Upper lobe of left lung (tissue), 6 donors: ENCODE results near the gene SPACA9. TPM values are rescaled to one million over a fixed set of nuclear protein-coding genes. Genes with fewer than 3 reads are reported as not detected.
A peak's percentile ranks its signal among the peaks of the same experiment; 100 is the strongest.

Experiments
- ATAC-seq, 2 donors: fragments of 200-7000 bp; cut with Tn5 transposase; one replicate each; pipeline ENCODE4 v1.9.1; 2022; ENCODE audit warnings: mild to moderate bottlenecking in 2 of 2, moderate library complexity in 2 of 2; ENCODE audit not compliant: low FRiP score in 2 of 2
- DNase-seq, 2 donors: peaks; one replicate each; pipeline ENCODE4 v3.0.0-alpha.2; 2019 to 2020
- H3K27ac ChIP-seq, 4 donors: fragments of 200-600 bp; sonication (generic); one replicate each; pipeline ENCODE4 v1.5.1; 2016 to 2019
- H3K27me3 ChIP-seq, 4 donors: fragments of 200-600 bp; sonication (generic); one replicate each; pipeline ENCODE4 v1.5.1; 2017 to 2019
- H3K36me3 ChIP-seq, 4 donors: fragments of 200-600 bp; sonication (generic); one replicate each; pipeline ENCODE4 v1.5.1; 2016 to 2019
- H3K4me1 ChIP-seq, 4 donors: fragments of 200-600 bp; sonication (generic); one replicate each; pipeline ENCODE4 v1.5.1; 2018 to 2019
- H3K4me3 ChIP-seq, 4 donors: fragments of 200-600 bp; sonication (generic); one replicate each; pipeline ENCODE4 v1.5.1; 2017 to 2019; ENCODE audit warnings: mild to moderate bottlenecking in 2 of 4, moderate library complexity in 1 of 4
- H3K9me3 ChIP-seq, 4 donors: fragments of 200-600 bp; sonication (generic); one replicate each; pipeline ENCODE4 v1.5.1; 2018 to 2019
- EP300 ChIP-seq, 4 donors: sonication (generic); formaldehyde crosslinking; IDR thresholded peaks; one replicate each; pipeline ENCODE4 v1.5.1; 2017; ENCODE audit warnings: antibody characterized with exemption in 4 of 4, control low read depth in 2 of 4
- POLR2A ChIP-seq, 4 donors: fragments of 450-650 bp; IDR thresholded peaks; one replicate each; pipeline ENCODE4 v1.5.1; 2016 to 2017; ENCODE audit warnings: antibody characterized with exemption in 4 of 4, mild to moderate bottlenecking in 2 of 4
- POLR2AphosphoS5 ChIP-seq, 2 donors: sonication (generic); formaldehyde crosslinking; IDR thresholded peaks; one replicate each; pipeline ENCODE4 v1.5.1; 2017; ENCODE audit warnings: antibody characterized with exemption in 2 of 2
- WGBS, 2 donors: methylation state at CpG; one replicate each; pipeline ENCODE4 v1.1.5; 2017 to 2018; 5-methylcytosine and 5-hydroxymethylcytosine counted together
- total RNA-seq, 6 donors: library from RNA; depleted of rRNA in 4 of 6; stranded (reverse); fragments of >200 nt in 4 of 6; gene quantifications; one replicate each; pipeline versions ENCODE4 v1.1.0 to v1.2.1, GENCODE V29; 2016 to 2021
- TF ChIP-seq, protein P1 (sequence below), 6 experiments: fragments of 450-650 bp in 4 of 6; fragments of 200-600 bp in 2 of 6; sonication (generic) in 2 of 6; IDR thresholded peaks; one replicate each; pipeline ENCODE4 v1.5.1; 2016 to 2019; ENCODE audit warnings: antibody characterized with exemption in 6 of 6
- donor health status: DM: no; HTN: no; CAD: no; lungs with moderate emphysema.
- donor health status: DM: no; HTN: yes; CAD: no; lungs with severe emphysema.

The SPACA9 gene
- total RNA-seq, 6 donors from 2014 or later: 4.4 to 27.1 (median 7.1) TPM

DNA sequence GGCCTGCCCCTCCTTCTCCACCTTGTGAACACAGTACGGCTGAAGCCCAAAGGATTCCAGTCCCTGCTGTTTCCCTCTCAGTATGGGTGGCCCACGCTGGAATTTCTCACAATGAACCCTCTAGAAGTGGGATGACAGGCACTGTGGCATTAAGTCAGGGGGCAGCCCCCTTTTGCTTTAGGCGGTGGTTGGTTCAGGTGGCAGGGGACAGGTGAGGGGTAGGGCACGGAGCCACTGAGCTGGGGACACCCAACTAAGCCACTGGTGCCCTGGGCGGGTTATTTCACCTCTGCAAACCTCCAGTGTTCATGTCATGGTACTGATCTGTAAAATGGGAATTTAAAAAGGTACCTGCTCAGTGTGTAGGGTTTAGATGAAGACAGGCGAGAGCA is 7.6 kb downstream of the SPACA9 start:
- H3K9me3 ChIP-seq: no peaks in the 10 kb centered on the region
- no peaks in the 10 kb centered on the region for H3K27me3 ChIP-seq
- DNase-seq (no peak), ATAC-seq (no peak)
- no peak overlapping the region for H3K4me3 ChIP-seq
- no peak overlapping the region for H3K27ac ChIP-seq
- H3K4me1 ChIP-seq: no peaks in the 10 kb centered on the region
- peaks cover 0 to 11% (median 4%) of the 10 kb centered on the region in 4 donors for H3K36me3 ChIP-seq
- 88 to 90% methylated on average over 6 of the region's 6 CpGs for WGBS, 2 donors
- TF ChIP-seq, protein P1, sequence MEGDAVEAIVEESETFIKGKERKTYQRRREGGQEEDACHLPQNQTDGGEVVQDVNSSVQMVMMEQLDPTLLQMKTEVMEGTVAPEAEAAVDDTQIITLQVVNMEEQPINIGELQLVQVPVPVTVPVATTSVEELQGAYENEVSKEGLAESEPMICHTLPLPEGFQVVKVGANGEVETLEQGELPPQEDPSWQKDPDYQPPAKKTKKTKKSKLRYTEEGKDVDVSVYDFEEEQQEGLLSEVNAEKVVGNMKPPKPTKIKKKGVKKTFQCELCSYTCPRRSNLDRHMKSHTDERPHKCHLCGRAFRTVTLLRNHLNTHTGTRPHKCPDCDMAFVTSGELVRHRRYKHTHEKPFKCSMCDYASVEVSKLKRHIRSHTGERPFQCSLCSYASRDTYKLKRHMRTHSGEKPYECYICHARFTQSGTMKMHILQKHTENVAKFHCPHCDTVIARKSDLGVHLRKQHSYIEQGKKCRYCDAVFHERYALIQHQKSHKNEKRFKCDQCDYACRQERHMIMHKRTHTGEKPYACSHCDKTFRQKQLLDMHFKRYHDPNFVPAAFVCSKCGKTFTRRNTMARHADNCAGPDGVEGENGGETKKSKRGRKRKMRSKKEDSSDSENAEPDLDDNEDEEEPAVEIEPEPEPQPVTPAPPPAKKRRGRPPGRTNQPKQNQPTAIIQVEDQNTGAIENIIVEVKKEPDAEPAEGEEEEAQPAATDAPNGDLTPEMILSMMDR (IDR thresholded peaks at IDR 0.05): no peak
- TF ChIP-seq POLR2A (IDR thresholded peaks at IDR 0.05) (no peak), EP300 (IDR thresholded peaks at IDR 0.05) (no peak), POLR2AphosphoS5 (IDR thresholded peaks at IDR 0.05) (no peak)

DNA sequence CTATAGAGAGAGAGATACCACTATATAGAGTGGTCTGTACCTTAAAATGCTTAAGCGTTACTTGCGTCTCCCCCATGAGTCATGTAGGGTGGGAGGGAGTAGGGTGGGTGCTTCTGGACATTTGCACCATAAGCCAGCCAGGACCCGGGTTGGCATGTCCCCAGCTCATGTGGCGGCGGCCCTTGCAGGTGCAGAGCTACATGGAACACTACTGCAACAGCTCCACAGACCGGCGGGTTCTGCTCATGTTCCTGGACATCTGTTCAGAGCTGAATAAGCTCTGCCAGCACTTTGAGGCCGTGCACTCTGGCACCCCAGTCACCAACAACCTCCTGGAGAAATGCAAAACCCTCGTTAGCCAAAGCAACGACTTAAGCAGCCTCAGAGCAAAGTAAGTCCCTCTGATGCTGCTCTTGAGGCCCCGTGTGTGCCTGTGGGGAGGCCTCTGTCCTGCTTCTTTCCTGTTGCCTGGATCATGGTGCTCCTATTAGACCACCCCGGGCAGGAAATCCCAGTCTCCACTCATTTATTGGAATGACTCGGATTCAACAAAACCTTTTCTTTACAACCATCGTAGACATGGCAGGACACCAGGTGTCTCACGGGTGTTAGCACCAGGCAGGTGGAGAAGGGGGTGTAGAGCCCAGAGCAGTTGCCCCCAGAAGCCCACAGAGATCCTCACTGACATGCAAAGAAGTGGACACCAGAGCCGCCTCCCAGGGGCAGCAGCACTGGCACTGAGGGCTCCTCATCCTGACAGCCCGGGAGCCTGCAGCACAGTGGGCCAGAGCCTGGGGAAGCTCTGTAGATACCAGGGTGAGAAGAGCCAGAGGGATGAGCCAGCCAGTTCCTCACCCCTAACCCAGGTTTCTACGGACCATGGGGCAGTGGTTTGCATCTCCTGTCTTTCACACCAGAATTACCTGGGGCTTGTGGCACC is 8.8 kb downstream of the SPACA9 start:
- H3K27ac ChIP-seq: no peak overlapping the region
- H3K27me3 ChIP-seq: no peaks in the 10 kb centered on the region
- no peak for ATAC-seq
- no peak for DNase-seq
- H3K36me3 ChIP-seq: peaks cover 0 to 13% (median 5%) of the 10 kb centered on the region in 4 donors
- no peaks in the 10 kb centered on the region for H3K9me3 ChIP-seq
- WGBS, 2 donors: 85 to 94% methylated on average over 11 to 15 of the region's 18 CpGs
- peaks cover 0 to 7% (median 3%) of the 10 kb centered on the region in 4 donors for H3K4me1 ChIP-seq
- TF ChIP-seq EP300 (IDR thresholded peaks at IDR 0.05) (no peak), POLR2A (IDR thresholded peaks at IDR 0.05) (no peak), POLR2AphosphoS5 (IDR thresholded peaks at IDR 0.05) (no peak)
- TF ChIP-seq, protein P1 (IDR thresholded peaks at IDR 0.05): no peak
- no peak overlapping the region for H3K4me3 ChIP-seq

DNA sequence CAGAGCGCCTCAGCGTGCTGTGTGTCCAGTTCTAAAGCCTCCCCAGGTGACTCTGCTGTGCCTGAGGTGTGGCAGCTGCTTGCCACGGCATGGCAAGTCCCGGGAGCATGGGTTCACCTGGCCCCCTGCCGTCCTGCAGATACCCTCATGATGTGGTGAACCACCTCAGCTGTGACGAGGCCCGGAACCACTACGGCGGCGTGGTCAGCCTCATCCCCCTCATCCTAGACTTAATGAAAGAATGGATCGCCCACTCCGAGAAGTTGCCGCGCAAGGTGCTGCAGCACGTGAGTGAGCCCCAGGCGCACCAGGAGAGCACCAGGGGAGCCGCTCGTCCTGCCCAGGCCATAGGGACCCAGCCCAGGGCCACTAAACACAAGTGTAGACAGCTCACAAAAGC is 9.5 kb downstream of the SPACA9 start:
- ATAC-seq (no peak), DNase-seq (peak in 1 of 2 donors; percentile 57)
- TF ChIP-seq EP300 (IDR thresholded peaks at IDR 0.05) (no peak), POLR2A (IDR thresholded peaks at IDR 0.05) (no peak)
- Histone ChIP-seq H3K9me3 (no peaks in the 10 kb centered on the region), H3K36me3 (peaks cover 0 to 13% (median 5%) of the 10 kb centered on the region in 4 donors), H3K27ac (no peak overlapping the region), H3K4me1 (peaks cover 0 to 13% (median 3%) of the 10 kb centered on the region in 4 donors), H3K4me3 (no peak overlapping the region), H3K27me3 (no peaks in the 10 kb centered on the region)
- 95 to 97% methylated on average over 14 to 18 of the region's 18 CpGs for WGBS, 2 donors

DNA sequence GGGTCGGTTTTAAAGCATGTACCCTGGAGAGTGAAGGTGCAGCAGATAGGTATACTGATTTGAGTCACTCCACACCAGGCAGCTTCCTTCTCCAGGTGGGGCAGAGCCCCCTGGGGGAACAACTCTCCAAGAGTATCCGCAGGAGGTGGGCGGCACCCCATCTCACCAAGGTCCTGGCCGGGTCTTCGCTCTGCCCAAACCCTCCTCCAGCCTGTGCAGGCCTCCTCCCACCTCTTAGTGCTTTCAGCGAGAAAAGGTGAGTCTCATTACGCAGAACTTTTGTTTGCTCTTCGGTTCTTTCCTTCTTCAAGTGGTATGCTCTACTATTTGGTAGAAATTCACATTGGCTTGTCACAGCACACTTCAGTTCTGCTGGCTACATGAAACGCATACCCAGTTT is 13.7 kb downstream of the SPACA9 start:
- Histone ChIP-seq H3K27me3 (no peaks in the 10 kb centered on the region), H3K27ac (no peak overlapping the region), H3K4me3 (no peak overlapping the region), H3K4me1 (peaks cover 0 to 32% (median 11%) of the 10 kb centered on the region in 4 donors), H3K36me3 (peaks cover 10 to 47% (median 28%) of the 10 kb centered on the region in 4 donors), H3K9me3 (no peaks in the 10 kb centered on the region)
- DNase-seq (peak; percentile 13 to 46), ATAC-seq (peak in 1 of 2 donors; percentile 77)
- TF ChIP-seq POLR2A (IDR thresholded peaks at IDR 0.05) (no peak), EP300 (IDR thresholded peaks at IDR 0.05) (no peak), POLR2AphosphoS5 (IDR thresholded peaks at IDR 0.05) (no peak)
- TF ChIP-seq, protein P1 (IDR thresholded peaks at IDR 0.05): no peak
- WGBS, 2 donors: 69 to 74% methylated on average over 9 of the region's 9 CpGs

DNA sequence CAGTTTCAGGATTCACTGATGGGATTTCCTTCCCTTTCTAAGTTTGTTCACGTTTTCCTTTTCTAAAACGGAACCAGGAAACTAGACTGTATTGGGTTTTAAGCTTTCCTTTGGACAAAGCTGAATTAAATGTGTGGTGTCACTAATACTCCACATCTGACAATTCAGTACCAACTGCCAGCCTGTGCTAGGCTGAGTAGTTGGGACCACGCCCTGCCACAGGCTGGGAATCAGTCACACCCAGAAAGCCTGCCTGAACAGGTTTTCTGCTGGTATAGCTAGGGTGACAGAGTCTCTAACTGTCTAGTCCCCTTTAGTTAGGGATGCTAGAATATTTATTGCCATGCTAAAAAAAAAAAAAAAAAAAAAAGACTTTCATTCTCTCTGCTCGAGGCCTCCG is 15.6 kb downstream of the SPACA9 start:
- 65 to 76% methylated on average over 5 of the region's 5 CpGs for WGBS, 2 donors
- Histone ChIP-seq H3K36me3 (peaks cover 16 to 60% (median 37%) of the 10 kb centered on the region in 4 donors), H3K4me1 (peaks cover 0 to 32% (median 11%) of the 10 kb centered on the region in 4 donors), H3K27me3 (no peaks in the 10 kb centered on the region), H3K4me3 (no peak overlapping the region), H3K27ac (peak overlapping the region in 1 of 4 donors; percentile 1), H3K9me3 (no peaks in the 10 kb centered on the region)
- no peak for ATAC-seq
- TF ChIP-seq POLR2A (IDR thresholded peaks at IDR 0.05) (no peak), EP300 (IDR thresholded peaks at IDR 0.05) (no peak), POLR2AphosphoS5 (IDR thresholded peaks at IDR 0.05) (no peak)
- TF ChIP-seq, protein P1 (IDR thresholded peaks at IDR 0.05): no peak
- peak in 1 of 2 donors; percentile 77 for DNase-seq
